Measurements from ENCODE around the gene MAFF.

DNA sequence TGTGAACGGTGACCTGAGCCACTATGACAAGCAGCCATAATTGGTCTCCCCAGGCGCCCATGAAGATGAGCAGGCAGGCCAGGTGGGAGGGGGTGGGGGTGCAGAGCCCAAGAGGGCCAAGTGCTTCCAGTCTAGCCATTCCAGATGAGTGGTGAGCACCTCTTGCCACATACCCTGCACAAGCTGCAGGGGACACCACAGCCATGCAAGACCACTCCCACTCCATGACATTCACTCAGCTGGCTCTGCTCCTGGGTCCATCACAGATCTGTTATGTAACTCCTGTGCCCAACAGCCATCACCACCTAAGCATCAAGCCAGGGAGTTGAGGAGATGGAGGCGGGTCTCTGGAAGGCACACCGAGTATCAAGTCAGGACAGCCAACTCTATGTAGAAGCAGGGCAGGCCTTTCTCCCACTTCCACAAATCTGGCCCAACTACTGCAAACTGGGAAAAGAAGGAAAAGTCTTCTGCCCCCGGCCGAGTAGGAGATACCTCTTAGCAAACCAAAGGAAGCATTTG lies 62.6 kb downstream of the MAFF start:
- no peak for TF ChIP-seq RAD21 (IDR thresholded peaks at IDR 0.05; ENCODE audit: low read length)
- no peak for TF ChIP-seq CTCF (IDR thresholded peaks at IDR 0.05)
- TF ChIP-seq ELF1 (IDR thresholded peaks at IDR 0.05), result no peak
- no peak for TF ChIP-seq FOXM1 (IDR thresholded peaks at IDR 0.05; ENCODE audit: low read depth)
- no peak for TF ChIP-seq MXI1 (IDR thresholded peaks at IDR 0.05; ENCODE audit: low read depth, low read length)
- no peak for TF ChIP-seq JUND (IDR thresholded peaks at IDR 0.05)
- TF ChIP-seq POLR2AphosphoS5 (IDR thresholded peaks at IDR 0.05; ENCODE audit: low read depth, low read length), result no peak
- no peak for TF ChIP-seq TEAD4 (IDR thresholded peaks at IDR 0.05; ENCODE audit: borderline replicate concordance, insufficient read depth)
